GM21381 (cell line): Measurements from ENCODE around the gene KCNQ2.

Source experiments
- ATAC-seq: cut with Tn5 transposase; IDR thresholded peaks from one replicate; pipeline ENCODE4 v1.9.1; 2021; ENCODE audit warnings: mild to moderate bottlenecking, moderate library complexity; ENCODE audit not compliant: unreplicated experiment

Gene KCNQ2

GRCh38 chr20:63374504-63374903 lies 98.0 kb downstream of the KCNQ2 start:
- no peak for ATAC-seq

GRCh38 chr20:63373996-63374395 lies 98.5 kb downstream of the KCNQ2 start:
- no peak for ATAC-seq

GRCh38 chr20:63372971-63373885 lies 99.2 kb downstream of the KCNQ2 start:
- ATAC-seq, result no peak

GRCh38 chr20:63371291-63371865 lies 101.1 kb downstream of the KCNQ2 start:
- no peak for ATAC-seq

GRCh38 chr20:63370618-63371187 lies 101.8 kb downstream of the KCNQ2 start:
- no peak for ATAC-seq

GRCh38 chr20:63369724-63370617 lies 102.5 kb downstream of the KCNQ2 start:
- ATAC-seq, result no peak

- no peak for ATAC-seq
These were observed 103.4 kb downstream of the KCNQ2 start for GRCh38 chr20:63369024-63369530.

- no peak for ATAC-seq
These were observed 104.3 kb downstream of the KCNQ2 start for GRCh38 chr20:63368151-63368550.

- ATAC-seq, result no peak
These were observed 104.9 kb downstream of the KCNQ2 start for GRCh38 chr20:63367446-63368055.

GRCh38 chr20:63366390-63367365 lies 105.8 kb downstream of the KCNQ2 start:
- no peak for ATAC-seq

- ATAC-seq, result no peak
These were observed 106.7 kb downstream of the KCNQ2 start for GRCh38 chr20:63365601-63366389.

GRCh38 chr20:63364801-63365585 lies 107.5 kb downstream of the KCNQ2 start:
- ATAC-seq, result no peak

- no peak for ATAC-seq
These were observed 108.4 kb downstream of the KCNQ2 start for GRCh38 chr20:63363981-63364561.

GRCh38 chr20:63363013-63363957 lies 109.2 kb downstream of the KCNQ2 start:
- ATAC-seq, result no peak

GRCh38 chr20:63362436-63363009 lies 109.9 kb downstream of the KCNQ2 start:
- no peak for ATAC-seq
